HK-2 (cell line): ENCODE data around the gene SLC2A3.
A peak's percentile ranks its signal among the peaks of the same experiment; 100 is the strongest.
"Not testable (repeated sequence)": the region's sequence is repeated elsewhere in the genome, so short reads cannot be mapped to it uniquely, and the experiment has no call there.

Experiments
- DNase-seq: peaks from one replicate; pipeline ENCODE4 v3.0.0-alpha.2; 2018; ENCODE audit not compliant: unreplicated experiment

Gene SLC2A3

DNA sequence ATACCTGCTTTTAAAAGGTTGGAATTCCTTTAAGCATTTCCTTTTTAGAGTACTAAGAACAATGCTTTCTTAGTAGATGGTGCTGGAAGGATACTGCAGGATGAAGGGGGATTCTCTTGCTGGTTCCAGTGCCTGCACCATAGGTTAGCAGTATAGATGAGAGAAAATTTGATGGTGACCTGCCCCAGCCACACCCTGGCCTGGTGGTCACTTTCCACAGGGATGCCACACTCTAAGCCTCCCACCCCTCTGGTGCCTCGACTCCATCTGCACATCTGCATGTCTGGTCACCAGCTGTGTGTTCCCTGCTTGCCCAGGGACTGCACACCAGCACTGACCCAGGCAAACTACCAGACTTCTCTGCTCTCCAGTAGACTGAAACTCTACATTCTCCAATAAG is 19.1 kb downstream of the SLC2A3 start:
- DNase-seq = no peak

DNA sequence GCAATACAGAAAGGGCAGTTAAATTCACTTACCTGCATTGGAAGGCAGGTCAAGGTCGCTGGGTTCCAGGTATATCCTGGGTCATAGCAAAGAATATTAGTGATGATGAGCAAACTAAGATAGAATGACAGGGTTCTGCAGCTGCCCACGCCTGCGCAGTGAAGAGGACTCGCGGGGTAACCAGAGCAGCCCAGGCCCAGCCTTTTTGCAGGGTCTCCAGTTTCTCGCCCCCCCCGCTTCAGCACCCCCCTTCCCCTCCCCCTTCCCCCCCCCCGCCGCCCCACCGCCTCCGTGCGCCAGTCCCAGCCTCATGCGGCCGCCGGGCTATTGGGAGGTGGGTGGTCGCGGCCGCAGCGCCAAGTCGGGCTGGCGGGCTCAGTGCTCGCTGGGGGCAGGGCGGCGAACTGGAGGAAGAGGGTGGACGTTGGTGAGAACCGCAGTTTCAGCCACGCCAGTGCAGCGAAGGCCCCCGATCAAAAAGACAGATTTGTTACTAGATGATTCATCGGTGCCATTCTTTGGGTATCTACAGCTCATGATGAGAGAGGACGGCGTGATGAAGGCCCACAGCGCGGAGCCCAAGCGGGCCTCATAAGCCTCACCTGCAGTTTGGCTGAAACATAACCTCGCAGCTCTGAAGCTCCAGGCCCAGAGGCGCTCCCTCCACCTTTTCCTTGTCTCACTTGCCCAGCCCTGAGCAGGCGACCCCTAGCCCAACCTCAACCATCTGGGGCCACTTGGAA is 20.2 kb downstream of the SLC2A3 start:
- DNase-seq = no peak

DNA sequence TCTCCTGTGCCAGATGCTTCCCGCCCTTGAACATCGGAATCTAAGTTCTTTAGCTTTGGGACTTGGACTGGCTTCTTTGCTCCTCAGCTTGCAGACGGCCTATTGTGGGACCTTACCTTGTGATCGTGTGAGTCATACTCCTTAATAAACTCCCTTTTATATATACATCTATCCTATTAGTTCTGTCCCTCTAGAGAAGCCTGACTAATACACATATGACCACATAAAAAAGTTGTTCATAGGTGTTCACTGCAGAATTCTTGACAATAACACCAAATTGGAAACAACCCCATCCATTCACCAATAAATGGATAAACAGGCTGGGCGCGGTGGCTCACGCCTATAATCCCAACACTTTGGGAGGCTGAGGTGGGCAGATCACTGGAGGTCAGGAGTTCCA is 25.9 kb downstream of the SLC2A3 start:
- DNase-seq = not testable (repeated sequence)

DNA sequence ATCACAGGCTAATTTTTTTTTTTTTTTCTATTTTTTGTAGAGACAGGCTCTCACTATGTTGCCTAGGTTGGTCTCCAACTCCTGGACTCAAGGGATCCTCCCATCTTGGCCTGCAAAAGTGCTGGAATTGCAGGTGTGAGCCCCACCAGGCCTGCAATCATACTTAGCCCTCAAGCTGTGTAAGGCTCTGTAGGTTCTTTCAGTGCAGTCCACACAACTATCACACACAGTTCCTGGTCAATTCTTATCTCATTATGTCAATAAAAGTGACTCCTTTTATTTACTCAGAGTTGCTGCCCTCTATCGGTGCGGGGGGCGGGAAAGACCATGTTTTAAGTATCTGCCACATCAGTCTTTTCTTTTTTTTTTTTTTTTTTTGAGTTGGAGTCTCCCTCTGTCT is 29.0 kb downstream of the SLC2A3 start:
- DNase-seq = peak; percentile 8

DNA sequence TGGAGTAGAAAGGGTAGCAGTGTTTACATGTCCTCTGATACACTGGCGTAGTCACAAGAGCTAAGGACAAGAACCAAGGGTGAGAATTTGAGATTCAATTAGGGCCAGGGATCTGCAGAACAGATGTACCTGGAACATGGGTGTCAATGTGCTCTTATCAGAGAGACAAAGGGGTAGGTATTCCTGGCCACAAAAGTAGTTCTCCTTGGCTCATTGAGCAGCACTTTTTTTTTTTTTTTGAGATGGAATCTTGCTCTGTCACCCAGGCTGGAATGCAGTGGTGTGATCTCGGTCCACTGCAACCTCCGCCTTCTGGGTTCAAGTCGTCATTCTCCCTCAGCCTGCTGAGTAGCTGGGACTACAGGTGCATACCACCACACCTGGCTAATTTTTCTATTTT is 29.7 kb downstream of the SLC2A3 start:
- DNase-seq = not testable (repeated sequence)

DNA sequence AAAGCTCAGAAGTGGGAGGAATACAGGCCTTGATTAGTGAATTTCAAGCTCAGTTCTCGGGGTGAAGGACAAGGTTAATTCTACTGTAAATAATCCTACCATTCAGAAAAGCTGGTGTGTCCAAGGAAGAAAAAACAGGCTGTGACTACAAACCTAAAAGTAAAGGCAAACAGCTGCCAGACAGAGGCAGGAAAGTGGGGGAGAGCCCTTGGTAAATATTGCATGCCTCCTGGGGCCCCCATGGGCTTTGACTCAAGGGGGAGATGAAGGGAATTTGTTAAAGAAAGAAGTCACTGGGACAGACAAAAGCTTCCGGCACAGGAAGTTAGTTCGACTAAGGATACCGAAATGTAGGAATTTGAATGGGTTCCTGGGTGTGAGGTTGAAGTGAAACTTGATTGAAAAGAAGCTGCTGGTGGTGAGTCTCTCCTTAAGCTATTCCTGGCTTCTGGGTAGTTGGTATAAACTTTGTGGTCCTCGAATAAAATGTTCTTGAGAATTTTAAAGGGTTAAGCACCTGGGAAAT is 30.3 kb downstream of the SLC2A3 start:
- not testable (repeated sequence) for DNase-seq

DNA sequence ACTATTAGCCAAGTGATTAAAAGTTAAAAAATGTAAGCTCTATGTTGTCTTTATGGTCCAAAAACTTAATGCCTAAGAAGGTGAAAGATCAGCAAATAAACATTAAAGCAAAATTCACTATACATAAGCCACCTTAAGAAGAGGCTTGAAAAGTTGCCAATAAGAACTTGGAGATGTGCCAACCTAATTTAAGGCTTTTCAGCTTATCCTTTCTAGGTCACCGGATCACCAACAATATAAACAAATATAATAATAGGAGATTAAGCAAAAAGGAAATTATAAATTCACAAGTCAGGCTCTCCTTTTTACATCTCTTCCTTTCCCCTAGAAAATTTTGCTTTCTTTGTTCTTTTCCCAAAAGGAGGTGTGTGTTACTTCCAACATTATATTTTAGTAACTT is 30.9 kb downstream of the SLC2A3 start:
- DNase-seq = no peak

DNA sequence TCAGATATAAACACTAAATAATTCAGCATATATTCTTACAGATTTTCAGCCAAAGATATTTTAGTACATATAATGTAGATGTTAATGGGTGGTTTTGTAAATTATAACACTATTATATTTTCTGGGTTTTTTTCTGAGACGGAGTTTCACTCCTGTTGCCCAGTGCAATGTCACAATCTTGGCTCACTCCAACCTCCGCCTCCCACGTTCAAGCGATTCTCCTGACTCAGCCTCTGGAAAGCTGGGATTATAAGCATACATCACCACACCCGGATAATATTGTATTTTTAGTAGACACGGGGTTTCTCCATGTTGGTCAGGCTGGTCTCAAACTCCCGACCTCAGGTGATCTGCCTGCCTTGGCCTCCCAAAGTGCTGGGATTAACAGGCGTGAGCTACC is 33.6 kb downstream of the SLC2A3 start:
- DNase-seq = not testable (repeated sequence)

DNA sequence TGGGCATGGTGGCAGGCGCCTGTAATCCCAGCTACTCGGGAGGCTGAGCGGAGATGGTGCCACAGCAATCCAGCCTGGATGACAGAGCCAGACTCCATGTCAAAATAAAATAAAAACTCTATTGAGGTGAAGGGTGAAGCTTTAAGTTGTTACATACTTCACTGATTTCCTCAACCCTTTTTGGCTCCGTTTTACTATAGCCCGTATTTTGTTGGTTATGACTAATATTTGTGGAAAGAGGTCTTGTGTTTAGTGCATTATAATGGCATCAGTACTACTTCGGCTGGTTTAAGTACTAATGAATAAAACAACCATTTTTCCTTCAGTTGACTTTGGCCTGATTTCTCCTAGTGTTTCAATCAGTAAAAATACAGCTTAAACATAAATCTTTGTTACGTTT is 36.2 kb downstream of the SLC2A3 start:
- DNase-seq = no peak

DNA sequence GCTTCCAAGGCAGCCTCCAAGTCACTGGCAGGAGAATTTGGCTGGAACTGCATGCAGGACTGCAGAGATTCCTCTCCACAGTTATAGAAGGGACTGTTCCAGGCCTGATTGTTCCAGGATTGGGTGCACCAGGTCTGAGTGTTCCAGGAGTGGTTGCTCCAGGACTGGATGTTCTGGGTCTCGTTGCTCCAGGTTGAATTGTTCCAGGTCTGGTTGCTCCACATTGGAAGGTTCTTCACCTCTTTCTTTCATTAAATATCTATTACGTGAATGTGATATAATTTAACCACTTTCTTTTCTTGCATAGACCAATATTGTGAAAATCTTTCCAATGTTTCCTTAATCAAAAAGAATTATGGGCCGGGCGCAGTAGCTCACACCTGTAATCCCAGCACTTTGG is 39.3 kb downstream of the SLC2A3 start:
- not testable (repeated sequence) for DNase-seq

DNA sequence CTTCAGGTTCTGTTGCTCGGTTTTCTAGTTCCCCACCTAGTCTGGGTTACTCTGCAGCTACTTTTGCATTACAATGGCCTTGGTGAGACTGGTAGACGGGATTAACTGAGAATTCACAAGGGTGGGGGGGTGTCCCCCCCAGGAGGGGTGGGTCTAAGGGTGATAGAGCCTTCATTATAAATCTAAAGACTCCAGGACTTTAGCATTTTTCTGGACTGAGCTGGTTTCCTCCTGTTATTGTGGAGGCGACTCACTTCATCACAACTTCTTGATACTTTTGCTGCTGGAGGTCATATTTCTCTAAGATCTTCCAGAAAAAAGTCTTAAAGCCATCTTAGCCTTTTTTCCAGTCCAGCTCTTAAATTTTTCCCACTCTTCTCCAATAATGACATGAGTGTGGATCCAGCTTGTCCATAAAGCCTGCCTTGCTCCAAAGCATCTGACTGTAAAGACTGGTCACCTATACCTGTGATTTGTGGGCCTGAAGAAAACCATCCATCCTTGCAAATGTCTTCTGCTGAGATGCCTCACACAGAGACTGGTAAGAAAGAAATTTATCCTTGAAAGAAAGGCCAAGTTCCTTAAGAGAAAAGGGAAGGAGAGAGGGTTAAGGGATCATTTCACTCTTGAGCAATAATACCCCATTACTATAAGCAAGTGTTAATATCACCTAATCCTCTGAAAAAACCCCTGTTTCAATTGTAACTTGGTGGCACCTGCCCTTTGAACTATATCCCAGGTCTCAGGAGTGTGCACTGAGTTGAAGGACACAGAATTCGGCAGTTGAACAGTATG is 43.6 kb downstream of the SLC2A3 start:
- no peak for DNase-seq

DNA sequence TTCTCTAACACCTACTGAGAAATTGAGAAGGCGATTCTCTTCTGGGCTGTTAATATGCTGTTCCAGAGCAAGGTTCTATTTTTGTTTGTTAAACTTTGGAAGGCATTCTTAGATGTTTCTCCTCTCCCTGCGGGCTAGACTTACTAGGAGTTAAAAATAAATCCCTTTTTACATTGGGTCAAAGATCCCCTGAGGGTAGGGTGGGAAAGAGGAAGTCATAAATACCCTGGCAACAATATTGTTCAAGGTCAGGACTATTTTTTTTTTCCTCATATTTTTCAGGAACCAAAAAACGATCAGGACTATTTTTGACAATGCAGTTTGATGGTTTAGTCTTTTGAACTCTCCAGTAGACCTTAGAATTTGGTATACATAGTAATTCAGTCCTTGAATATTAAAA is 51.3 kb downstream of the SLC2A3 start:
- DNase-seq = no peak

DNA sequence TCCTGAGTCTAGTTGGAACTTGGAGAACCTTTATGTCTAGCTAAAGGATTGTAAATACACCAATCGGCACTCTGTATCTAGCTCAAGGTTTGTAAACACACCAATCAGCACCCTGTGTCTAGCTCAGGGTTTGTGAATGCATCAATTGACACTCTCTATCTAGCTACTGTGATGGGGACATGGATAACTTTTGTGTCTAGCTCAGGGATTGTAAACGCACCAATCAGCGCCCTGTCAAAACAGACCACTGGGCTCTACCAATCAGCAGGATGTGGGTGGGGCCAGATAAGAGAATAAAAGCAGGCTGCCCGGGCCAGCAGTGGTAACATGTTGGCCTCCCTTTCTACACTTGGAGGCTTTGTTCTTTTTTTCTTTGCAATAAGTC is 54.3 kb downstream of the SLC2A3 start:
- DNase-seq = not testable (repeated sequence)

DNA sequence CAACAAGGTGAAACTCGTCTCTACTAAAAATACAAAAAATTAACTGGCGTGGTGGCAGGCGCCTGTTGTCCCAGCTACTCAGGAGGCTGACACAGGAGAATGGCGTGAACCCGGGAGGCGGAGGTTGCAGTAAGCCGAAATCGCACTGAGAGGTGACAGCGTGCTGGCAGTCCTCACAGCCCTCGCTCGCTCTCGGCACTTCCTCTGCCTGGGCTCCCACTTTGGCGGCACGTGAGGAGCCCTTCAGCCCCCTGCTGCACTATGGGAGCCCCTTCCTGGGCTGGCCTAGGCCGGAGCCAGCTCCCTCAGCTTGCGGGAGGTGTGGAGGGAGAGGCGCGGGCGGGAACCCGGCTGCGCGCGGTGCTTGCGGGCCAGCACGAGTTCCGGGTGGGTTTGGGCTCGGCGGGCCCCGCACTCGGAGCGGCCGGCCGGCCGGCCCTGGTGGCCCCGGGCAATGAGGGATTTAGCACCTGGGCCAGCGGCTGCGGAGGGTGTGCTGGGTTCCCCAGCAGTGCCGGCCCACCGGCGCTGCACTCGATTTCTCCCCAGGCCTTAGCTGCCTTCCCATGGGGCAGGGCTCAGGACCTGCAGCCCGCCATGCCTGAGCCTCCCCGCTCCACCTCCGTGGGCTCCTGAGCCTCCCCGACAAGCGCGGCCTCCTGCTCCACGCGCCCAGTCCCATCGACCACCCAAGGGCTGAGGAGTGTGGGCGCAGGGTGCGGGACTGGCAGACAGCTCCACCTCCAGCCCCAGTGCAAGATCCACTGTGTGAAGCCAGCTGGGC is 54.8 kb downstream of the SLC2A3 start:
- DNase-seq = not testable (repeated sequence)

DNA sequence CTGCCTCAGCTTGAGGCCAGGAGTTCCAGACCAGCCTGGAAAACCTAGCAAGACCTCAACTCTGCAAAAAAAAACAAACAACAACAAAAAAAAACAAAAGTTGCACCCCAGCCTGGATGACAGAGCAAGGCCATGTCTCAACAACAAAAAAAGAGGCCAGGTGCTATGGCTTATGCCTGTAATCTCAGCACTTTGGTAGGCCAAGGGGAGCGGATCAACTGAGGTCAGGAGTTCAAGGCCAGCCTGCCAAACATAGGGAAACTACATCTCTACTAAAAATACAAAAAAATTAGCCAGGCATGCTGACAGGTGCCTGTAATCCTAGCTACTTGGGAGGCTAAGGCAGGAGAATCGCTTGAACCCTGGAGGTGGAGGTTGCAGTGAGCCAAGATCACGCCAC is 56.7 kb downstream of the SLC2A3 start:
- no peak for DNase-seq

DNA sequence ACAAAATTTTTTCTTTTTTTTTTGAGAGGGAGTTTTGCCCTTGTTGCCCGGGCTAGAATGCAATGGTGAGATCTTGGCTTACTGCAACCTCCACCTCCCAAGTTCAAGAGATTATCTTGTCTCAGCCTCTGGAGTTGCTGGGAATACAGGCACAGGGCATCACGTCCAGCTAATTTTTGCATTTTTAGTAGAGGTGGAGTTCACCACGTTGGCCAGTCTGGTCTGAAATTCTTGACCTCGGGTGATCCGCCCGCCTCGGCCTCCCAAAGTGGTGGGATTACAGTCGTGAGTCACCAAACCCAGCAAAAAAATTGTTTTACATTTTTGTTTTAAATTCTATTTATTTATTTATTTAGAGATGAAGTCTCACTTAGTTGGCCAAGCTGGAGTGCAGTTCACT is 58.6 kb downstream of the SLC2A3 start:
- DNase-seq = no peak

DNA sequence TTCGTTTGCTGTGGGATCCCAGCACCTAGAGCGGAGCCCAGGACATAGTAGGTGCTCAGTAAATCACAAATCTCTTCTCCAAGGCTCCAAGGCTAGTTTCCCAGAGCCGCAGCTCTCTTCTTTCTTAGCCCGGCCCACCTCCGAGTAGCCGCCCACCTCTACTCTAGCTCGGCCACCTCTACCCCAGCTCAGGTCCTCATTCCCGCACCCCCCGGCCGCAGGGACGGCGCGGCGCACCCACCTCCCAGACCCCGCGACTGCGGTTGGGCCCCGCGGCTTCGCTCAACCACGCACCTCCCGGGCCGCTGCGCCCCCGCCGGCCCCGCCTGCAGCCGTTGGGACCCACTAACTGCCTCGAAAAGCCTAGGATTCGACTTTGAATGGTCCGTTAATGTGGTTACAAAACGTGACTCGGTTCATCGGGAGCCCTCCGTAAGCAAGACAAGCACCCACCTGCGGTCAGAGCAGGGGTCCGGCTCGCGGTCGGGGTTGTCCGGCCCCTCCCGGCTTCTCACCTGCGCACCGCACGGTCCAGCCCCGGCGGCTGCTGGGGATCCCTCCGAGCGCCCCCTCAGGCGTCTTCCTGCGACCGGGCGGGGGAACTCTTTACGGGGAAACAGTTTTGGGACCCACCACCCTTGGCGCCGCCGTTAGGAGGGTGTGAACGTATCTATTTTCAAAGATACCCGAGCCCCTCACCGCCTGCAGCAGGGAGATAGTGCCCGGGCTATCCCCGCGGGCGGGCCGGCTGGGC is 63.2 kb downstream of the SLC2A3 start, which contains the start of gene SLC2A14:
SLC2A14 (minus strand) TSS at position 350 of the 754 bp plus-strand sequence. CDS start 3,035 bp downstream, outside the sequence.
- DNase-seq = no peak

DNA sequence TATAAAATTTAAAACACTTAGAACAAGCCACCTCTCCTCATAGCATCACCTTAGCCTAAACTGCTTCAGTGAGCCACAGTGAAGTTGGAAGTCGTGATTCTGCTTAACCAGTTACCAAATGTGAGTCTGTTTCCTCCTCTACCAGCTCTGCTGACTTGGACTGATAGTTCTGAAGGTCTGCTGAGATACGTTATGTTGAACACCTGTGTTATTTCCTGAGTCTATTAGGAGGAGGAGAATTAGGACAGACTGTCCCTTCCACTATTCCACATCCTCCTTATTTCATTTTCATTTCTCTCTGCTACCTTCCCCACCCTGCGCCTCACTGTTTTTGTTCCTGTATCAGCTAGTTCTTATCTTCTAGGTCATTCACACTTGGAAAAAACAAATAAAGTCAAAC is 65.7 kb downstream of the SLC2A3 start:
- DNase-seq = no peak
